Stimulated activated CD8-positive, alpha-beta memory T cell treated with anti-CD3 and anti-CD28 coated beads, Interleukin-4, amount 100 ng/mL, for 1 hour (primary cell): ENCODE measurements around the gene CCDC33.

ENCODE experiments used
- DNase-seq, 2 donors: peaks; one replicate each; pipeline ENCODE4 v3.0.0-alpha.2; 2020; ENCODE audit warnings: low read depth in 2 of 2, low spot score in 1 of 2

The CCDC33 gene

GRCh38 chr15:74281147-74282133, 45.3 kb downstream of the CCDC33 start:
- no peak for DNase-seq

- no peak for DNase-seq
Observed at GRCh38 chr15:74283368-74283767, 47.2 kb downstream of the CCDC33 start.

DNA sequence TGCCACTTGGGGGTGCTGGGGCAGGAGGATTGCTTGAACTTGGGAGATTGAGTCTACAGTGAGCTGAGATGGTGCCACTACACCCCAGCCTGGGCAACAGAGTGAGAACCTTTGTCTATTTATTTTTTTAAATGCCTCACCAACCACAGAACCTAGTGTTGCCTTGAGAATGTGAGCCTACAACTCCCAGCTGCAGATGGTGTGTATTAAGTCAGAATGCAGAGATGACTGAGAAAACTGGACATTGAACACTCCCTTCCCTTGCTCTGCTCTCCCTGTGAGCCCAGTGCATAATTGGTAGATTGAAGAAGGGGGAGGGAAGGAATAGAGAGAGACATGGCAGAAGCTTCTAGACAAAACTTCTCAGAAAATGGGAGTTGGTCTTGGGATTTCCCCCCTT, 53.5 kb downstream of the CCDC33 start:
- no peak for DNase-seq

- no peak for DNase-seq
Observed at GRCh38 chr15:74290645-74291044, 54.5 kb downstream of the CCDC33 start.

DNA sequence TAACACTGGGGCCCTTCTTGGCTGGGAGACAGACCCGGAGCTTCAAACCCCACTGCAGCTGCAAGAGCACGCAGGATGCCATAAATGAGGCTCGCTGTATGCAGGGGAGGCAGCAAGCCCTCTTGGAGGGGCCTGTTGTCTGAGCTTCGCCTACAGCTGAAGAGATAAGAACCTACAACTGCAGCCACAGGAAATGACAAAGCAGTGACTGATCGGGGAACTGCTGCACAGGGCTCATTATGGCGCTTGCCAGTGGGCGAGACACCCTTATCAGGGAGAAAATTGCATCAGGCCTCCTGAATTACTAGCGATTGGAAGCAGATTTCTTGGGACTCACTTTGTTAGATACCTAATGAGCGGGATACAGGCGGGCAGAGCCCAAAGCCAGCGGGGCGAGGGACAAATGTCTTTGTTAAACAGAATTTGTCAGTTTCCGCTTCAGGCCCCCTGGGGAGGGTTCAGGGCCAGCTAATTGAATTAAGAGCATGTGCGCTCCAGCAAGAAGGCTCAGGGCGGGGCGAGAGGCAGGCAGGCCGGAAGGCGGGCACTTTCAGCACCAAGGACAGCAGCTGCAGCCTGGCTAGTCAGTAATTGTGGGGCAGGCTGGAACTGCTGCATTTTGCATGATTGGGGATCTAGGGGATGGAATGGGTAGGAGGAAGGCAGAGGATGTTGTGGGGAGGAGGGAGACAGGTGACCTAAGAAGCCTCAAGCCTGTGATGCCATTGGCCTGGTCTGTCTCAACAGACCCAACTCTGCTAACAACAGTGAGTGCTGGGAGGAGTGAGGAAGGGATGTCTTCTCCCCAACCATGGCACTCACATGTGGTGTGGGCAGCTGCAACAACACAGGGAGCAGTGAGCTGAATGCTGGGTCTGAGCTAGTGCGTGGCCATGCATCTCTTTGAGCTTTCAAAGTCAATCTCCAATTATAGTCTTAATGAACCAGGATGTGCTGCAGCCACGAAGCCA, 55.3 kb downstream of the CCDC33 start:
- DNase-seq = peak; percentile 13 to 25

- DNase-seq = no peak
Observed at GRCh38 chr15:74293021-74293810, 57.1 kb downstream of the CCDC33 start.

GRCh38 chr15:74294010-74294409, 57.9 kb downstream of the CCDC33 start:
- no peak for DNase-seq

DNA sequence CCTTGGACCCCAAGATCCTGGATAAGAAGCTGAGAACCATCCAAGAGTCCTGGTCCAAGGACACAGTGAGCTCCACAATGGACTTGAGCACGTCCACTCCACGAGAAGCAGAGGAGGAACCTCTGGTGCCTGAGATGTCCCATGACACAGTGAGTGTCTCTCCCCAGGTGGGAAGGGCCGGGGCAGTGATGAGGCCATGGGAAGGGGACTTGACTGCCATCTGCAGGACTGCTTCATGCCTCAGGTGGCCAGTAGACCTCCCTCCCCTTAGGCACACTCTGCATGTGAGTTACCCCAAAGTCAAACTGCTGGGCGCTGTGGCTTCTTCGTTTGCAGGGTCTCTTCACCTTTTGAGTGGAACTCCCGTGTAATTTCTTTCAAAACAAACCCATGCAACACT, 59.7 kb downstream of the CCDC33 start:
- no peak for DNase-seq

GRCh38 chr15:74297887-74298286, 61.8 kb downstream of the CCDC33 start:
- no peak for DNase-seq

DNA sequence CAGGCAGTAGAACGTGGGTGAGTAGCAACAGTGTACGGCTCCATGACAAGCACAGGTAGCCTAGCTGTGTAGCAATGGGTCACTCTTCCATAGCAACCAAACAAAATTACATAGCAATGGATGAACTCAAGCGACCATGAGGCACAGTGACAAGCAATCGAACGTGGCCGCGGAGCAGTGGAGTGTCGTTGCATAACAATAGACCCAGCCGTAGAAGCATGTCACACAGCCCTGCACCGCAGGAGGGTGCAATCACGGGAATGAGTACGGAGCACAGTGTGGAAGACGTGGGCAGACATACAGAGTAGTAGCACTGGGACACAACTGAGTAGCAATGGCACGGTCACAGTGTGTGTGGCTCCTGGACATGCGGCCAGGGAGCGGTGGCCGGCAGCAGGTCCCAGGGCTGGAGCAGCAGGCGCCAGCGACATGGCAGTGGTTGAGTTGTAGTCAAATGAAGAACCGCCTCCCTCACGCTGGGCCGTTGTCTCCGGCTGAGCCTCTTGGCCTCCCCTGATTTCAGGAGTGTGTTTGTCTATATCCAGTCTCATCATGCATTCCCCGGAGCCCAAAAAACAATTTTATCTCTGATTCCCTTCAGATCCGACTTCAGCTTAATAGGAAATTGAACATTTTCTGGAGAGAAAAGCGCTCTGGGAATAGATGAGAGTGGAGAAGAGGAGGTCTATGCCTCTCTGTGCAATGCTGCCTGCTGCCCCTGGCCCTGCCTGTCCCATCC, 64.1 kb downstream of the CCDC33 start:
- DNase-seq = no peak

DNA sequence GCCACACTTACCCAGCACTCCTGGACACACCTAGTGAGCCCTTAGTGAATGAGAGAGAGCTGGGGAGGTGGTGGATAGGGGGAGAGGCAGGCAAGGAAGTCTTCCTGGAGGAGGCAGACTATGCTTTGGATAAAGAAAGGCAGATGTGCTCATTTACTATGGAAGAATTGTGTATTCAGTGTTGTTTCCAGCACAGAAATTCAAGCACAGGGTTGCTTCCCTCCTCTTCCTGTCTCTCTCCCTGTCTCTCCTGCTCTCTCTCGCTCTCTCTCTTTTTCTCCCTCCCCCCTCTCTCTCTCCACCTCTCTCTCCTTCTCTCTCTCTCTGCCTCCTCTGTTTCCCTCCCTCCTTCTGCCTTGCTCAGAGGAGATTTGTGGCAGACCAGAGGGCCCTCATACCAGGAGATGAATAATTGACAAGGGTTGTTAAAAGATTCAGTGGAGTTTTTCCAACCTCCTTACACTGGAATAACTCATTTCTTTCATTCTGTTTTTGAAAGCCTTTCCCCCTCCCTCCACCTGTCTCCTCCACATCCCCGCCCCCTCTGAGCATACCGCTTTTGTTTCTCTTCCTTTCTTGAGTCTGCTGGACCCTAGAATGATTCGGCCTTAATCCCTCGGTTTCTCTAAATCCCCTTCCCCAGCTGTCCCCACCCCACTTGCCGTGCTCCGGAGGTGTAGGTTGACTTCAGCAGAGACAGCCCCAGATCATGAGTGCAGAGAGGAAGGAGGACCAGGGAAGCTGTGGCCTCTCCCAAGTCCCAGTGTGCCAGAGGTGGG, 65.6 kb downstream of the CCDC33 start:
- no peak for DNase-seq

GRCh38 chr15:74302821-74303359, 66.8 kb downstream of the CCDC33 start:
- DNase-seq = no peak

- no peak for DNase-seq
Observed at GRCh38 chr15:74303741-74304309, 67.7 kb downstream of the CCDC33 start.

DNA sequence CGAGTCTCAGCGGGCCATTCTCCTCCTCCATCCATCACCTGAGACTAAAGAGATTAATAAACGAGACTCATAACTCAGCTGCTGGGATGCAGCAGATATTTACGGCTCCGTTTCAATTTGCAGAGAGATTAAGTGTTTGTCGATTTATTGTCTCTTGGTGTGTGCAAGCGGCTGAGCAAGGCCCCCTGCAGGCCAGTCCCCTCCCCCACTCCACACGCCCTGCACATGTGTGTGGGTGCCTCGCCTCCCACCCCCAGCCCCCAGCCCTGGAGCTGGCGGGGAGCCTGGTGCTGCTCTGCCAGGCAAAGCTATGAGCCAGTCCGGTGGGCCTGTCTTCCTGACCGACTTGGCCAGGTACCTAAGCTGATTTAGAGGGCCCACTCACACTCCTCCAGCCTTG, 68.3 kb downstream of the CCDC33 start:
- no peak for DNase-seq

- no peak for DNase-seq
Observed at GRCh38 chr15:74305687-74306086, 69.6 kb downstream of the CCDC33 start.

GRCh38 chr15:74306781-74307217, 70.7 kb downstream of the CCDC33 start:
- DNase-seq = no peak

GRCh38 chr15:74307827-74308811, 72.0 kb downstream of the CCDC33 start:
- no peak for DNase-seq
